Measurements from ENCODE around the gene COL16A1.

- no peak for TF ChIP-seq PRDM6 (tag by site-specific recombination; IDR thresholded peaks at IDR 0.05)
- TF ChIP-seq ZNF2 (tag by site-specific recombination; IDR thresholded peaks at IDR 0.05), result no peak
- TF ChIP-seq, protein P1, sequence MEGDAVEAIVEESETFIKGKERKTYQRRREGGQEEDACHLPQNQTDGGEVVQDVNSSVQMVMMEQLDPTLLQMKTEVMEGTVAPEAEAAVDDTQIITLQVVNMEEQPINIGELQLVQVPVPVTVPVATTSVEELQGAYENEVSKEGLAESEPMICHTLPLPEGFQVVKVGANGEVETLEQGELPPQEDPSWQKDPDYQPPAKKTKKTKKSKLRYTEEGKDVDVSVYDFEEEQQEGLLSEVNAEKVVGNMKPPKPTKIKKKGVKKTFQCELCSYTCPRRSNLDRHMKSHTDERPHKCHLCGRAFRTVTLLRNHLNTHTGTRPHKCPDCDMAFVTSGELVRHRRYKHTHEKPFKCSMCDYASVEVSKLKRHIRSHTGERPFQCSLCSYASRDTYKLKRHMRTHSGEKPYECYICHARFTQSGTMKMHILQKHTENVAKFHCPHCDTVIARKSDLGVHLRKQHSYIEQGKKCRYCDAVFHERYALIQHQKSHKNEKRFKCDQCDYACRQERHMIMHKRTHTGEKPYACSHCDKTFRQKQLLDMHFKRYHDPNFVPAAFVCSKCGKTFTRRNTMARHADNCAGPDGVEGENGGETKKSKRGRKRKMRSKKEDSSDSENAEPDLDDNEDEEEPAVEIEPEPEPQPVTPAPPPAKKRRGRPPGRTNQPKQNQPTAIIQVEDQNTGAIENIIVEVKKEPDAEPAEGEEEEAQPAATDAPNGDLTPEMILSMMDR (tag by site-specific recombination; IDR thresholded peaks at IDR 0.05), result no peak
- TF ChIP-seq ZNF324 (tag by site-specific recombination; IDR thresholded peaks at IDR 0.05), result no peak
- no peak for TF ChIP-seq ZNF561 (tag by site-specific recombination; IDR thresholded peaks at IDR 0.05; ENCODE audit: borderline replicate concordance)
- TF ChIP-seq ZBTB17 (tag by site-specific recombination; IDR thresholded peaks at IDR 0.05), result no peak
- no peak for TF ChIP-seq ZNF18 (tag by site-specific recombination; IDR thresholded peaks at IDR 0.05)
- TF ChIP-seq TCF7L2 (IDR thresholded peaks at IDR 0.05; ENCODE audit: borderline replicate concordance, low read depth, low read length), result no peak
- no peak for TF ChIP-seq SP3 (tag by site-specific recombination; IDR thresholded peaks at IDR 0.05)
- no peak for TF ChIP-seq ZNF148 (tag by site-specific recombination; IDR thresholded peaks at IDR 0.05; ENCODE audit: borderline replicate concordance)
- no peak for TF ChIP-seq HOXC10 (CRISPR knock-in tag; IDR thresholded peaks at IDR 0.05)
- no peak for TF ChIP-seq ZNF654 (tag by site-specific recombination; IDR thresholded peaks at IDR 0.05; ENCODE audit: low read depth)
These were observed 48.7 kb downstream of the COL16A1 start for GRCh38 chr1:31655104-31655503.
